HG03469 (cell line): ENCODE data around the gene C6orf89.

Source experiments
- ATAC-seq: cut with Tn5 transposase; IDR thresholded peaks from one replicate; pipeline ENCODE4 v1.9.1; 2021; ENCODE audit warnings: mild to moderate bottlenecking, moderate library complexity, moderate number of reproducible peaks; ENCODE audit not compliant: unreplicated experiment

C6orf89 gene

GRCh38 chr6:36967301-36967700 lies 81.5 kb downstream of the C6orf89 start:
- no peak for ATAC-seq

GRCh38 chr6:36967757-36968156 lies 82.0 kb downstream of the C6orf89 start:
- no peak for ATAC-seq

GRCh38 chr6:36968266-36968977 lies 82.7 kb downstream of the C6orf89 start:
- no peak for ATAC-seq

GRCh38 chr6:36969240-36969691 lies 83.5 kb downstream of the C6orf89 start:
- no peak for ATAC-seq

- ATAC-seq, result no peak
Measured at GRCh38 chr6:36969988-36970891, 84.5 kb downstream of the C6orf89 start.

- no peak for ATAC-seq
Measured at GRCh38 chr6:36970892-36971842, 85.4 kb downstream of the C6orf89 start.

- ATAC-seq, result no peak
Measured at GRCh38 chr6:36971921-36972673, 86.3 kb downstream of the C6orf89 start.

- ATAC-seq, result no peak
Measured at GRCh38 chr6:36973190-36973589, 87.4 kb downstream of the C6orf89 start.

GRCh38 chr6:36973647-36974046 lies 87.9 kb downstream of the C6orf89 start:
- ATAC-seq, result no peak

- ATAC-seq, result no peak
Measured at GRCh38 chr6:36975231-36976006, 89.7 kb downstream of the C6orf89 start.

GRCh38 chr6:36976007-36976264 lies 90.2 kb downstream of the C6orf89 start:
- no peak for ATAC-seq

- ATAC-seq, result no peak
Measured at GRCh38 chr6:36976509-36976908, 90.8 kb downstream of the C6orf89 start.

GRCh38 chr6:36976931-36977330 lies 91.2 kb downstream of the C6orf89 start:
- no peak for ATAC-seq

- no peak for ATAC-seq
Measured at GRCh38 chr6:36977470-36977941, 91.8 kb downstream of the C6orf89 start.
